GM23338 (cell line): Measurements from ENCODE around the gene DNA2. TPM values are rescaled to one million over a fixed set of nuclear protein-coding genes. Genes with fewer than 3 reads are reported as not detected.

Experiments
- ATAC-seq: fragments of 200-7000 bp; cut with Tn5 transposase; 3 replicates; pipeline ENCODE4 v1.9.1; 2020
- DNase-seq: peaks from one replicate; pipeline ENCODE4 v3.0.0-alpha.2; 2015; ENCODE audit warnings: low spot score
- H2AFZ ChIP-seq: fragments of 200-600 bp; sonication (generic); 2 replicates; pipeline ENCODE4 v1.8.0; 2016; ENCODE audit warnings: antibody characterized with exemption, mild to moderate bottlenecking, moderate library complexity
- H3F3A ChIP-seq: fragments of 200-600 bp; sonication (generic); replicated peaks from 2 replicates; pipeline ENCODE4 v1.8.0; 2017; ENCODE audit warnings: antibody characterized with exemption, mixed run types, low read depth
- H3K27ac ChIP-seq: fragments of 200-600 bp; sonication (generic); 2 replicates; pipeline ENCODE4 v1.6.1; 2016; ENCODE audit warnings: low read depth
- H3K27me3 ChIP-seq: fragments of 200-600 bp; sonication (generic); 2 replicates; pipeline ENCODE4 v1.8.0; 2016; ENCODE audit warnings: mild to moderate bottlenecking, mixed run types, moderate library complexity; ENCODE audit not compliant: insufficient read depth
- H3K36me3 ChIP-seq: fragments of 200-600 bp; sonication (generic); 2 replicates; pipeline ENCODE4 v1.8.0; 2016; ENCODE audit warnings: mild to moderate bottlenecking; ENCODE audit not compliant: insufficient read depth
- H3K4me1 ChIP-seq: fragments of 200-600 bp; sonication (generic); 2 replicates; pipeline ENCODE4 v1.8.0; 2016; ENCODE audit warnings: mild to moderate bottlenecking, moderate library complexity; ENCODE audit not compliant: insufficient read depth
- H3K4me2 ChIP-seq: fragments of 200-600 bp; sonication (generic); 2 replicates; pipeline ENCODE4 v1.7.1; 2017; ENCODE audit warnings: mixed run types
- H3K4me3 ChIP-seq: fragments of 200-600 bp; sonication (generic); 2 replicates; pipeline ENCODE4 v1.6.1; 2016; ENCODE audit warnings: mixed run types
- H3K79me2 ChIP-seq: fragments of 200-600 bp; sonication (generic); replicated peaks from 2 replicates; pipeline ENCODE4 v1.8.0; 2017; ENCODE audit warnings: mild to moderate bottlenecking; ENCODE audit not compliant: insufficient read depth
- H3K9me2 ChIP-seq: fragments of 200-600 bp; sonication (generic); 2 replicates; pipeline ENCODE4 v1.8.0; 2017; ENCODE audit not compliant: insufficient read depth
- H4K20me1 ChIP-seq: fragments of 200-600 bp; sonication (generic); replicated peaks from 2 replicates; pipeline ENCODE4 v1.8.0; 2017; ENCODE audit warnings: mild to moderate bottlenecking; ENCODE audit not compliant: insufficient read depth
- H3K27ac Mint-ChIP-seq: 2 replicates; pipeline ENCODE4 v1.8.0; 2020; ENCODE audit warnings: inconsistent platforms, mild to moderate bottlenecking, moderate library complexity, mixed read lengths
- H3K27me3 Mint-ChIP-seq: 3 replicates; pipeline ENCODE4 v1.8.0; 2022; ENCODE audit warnings: low read depth, mild to moderate bottlenecking, moderate library complexity, mixed read lengths, inconsistent platforms; ENCODE audit not compliant: insufficient read depth, poor library complexity
- H3K36me3 Mint-ChIP-seq: 3 replicates; pipeline ENCODE4 v1.8.0; 2021; ENCODE audit warnings: low read depth, mild to moderate bottlenecking, inconsistent platforms, moderate library complexity, mixed read lengths
- H3K4me1 Mint-ChIP-seq: 3 replicates; pipeline ENCODE4 v1.8.0; 2020; ENCODE audit warnings: mild to moderate bottlenecking, inconsistent platforms, mixed read lengths
- H3K4me3 Mint-ChIP-seq: 3 replicates; pipeline ENCODE4 v1.8.0; 2021; ENCODE audit warnings: moderate library complexity, mild to moderate bottlenecking, inconsistent platforms, mixed read lengths
- H3K9me3 Mint-ChIP-seq: 3 replicates; pipeline ENCODE4 v1.8.0; 2020; ENCODE audit warnings: moderate library complexity, mild to moderate bottlenecking, inconsistent platforms, mixed read lengths
- EZH2phosphoT487 ChIP-seq: fragments of 200-600 bp; sonication (generic); IDR thresholded peaks from one replicate; pipeline ENCODE4 v1.8.1; 2018; ENCODE audit warnings: antibody characterized with exemption; ENCODE audit not compliant: unreplicated experiment
- JUNB ChIP-seq: IDR thresholded peaks from one replicate; pipeline ENCODE4 v1.6.1; 2016; ENCODE audit warnings: antibody characterized with exemption; ENCODE audit not compliant: unreplicated experiment
- NANOG ChIP-seq: IDR thresholded peaks from 2 replicates; pipeline ENCODE4 v1.6.1; 2016; ENCODE audit warnings: antibody characterized with exemption, borderline replicate concordance
- POLR2AphosphoS5 ChIP-seq: IDR thresholded peaks from 2 replicates; pipeline ENCODE4 v1.6.1; 2016; ENCODE audit warnings: antibody characterized with exemption, low read depth
- STAT1 ChIP-seq: IDR thresholded peaks from one replicate; pipeline ENCODE4 v1.6.1; 2016; ENCODE audit warnings: antibody characterized with exemption; ENCODE audit not compliant: unreplicated experiment
- polyA plus RNA-seq: library from polyadenylated mRNA; unstranded; fragments of >200 nt; fragmentation: Nextera tagmentation; extraction: Ambion mirVana; gene quantifications from 2 replicates; pipeline ENCODE4 v1.2.1, GENCODE V29; 2016
- total RNA-seq: library from RNA; depleted of rRNA; stranded (reverse); fragments of >200 nt; shearing (Covaris generic); gene quantifications from 2 replicates; pipeline ENCODE4 v1.2.3, GENCODE V29; 2014
- TF ChIP-seq, protein P1 (sequence below): fragments of 250-450 bp; sonication (Bioruptor Pico); IDR thresholded peaks from 2 replicates; pipeline ENCODE4 v1.5.0; 2020; ENCODE audit warnings: mild to moderate bottlenecking, moderate library complexity
- TF ChIP-seq, protein P2 (sequence below), 2 experiments: fragments of 200-600 bp in 1 of 2; sonication (generic) in 1 of 2; conservative IDR thresholded peaks; 2 replicates each; pipeline versions ENCODE4 v1.5.1 to v1.6.1; 2016 to 2017; ENCODE audit warnings: antibody characterized with exemption in 2 of 2, low read depth in 2 of 2, mild to moderate bottlenecking in 2 of 2, moderate library complexity in 1 of 2

The DNA2 gene
- total and polyA plus RNA-seq, 2 experiments from 2014 or later: 25.6 to 49.3 TPM

DNA sequence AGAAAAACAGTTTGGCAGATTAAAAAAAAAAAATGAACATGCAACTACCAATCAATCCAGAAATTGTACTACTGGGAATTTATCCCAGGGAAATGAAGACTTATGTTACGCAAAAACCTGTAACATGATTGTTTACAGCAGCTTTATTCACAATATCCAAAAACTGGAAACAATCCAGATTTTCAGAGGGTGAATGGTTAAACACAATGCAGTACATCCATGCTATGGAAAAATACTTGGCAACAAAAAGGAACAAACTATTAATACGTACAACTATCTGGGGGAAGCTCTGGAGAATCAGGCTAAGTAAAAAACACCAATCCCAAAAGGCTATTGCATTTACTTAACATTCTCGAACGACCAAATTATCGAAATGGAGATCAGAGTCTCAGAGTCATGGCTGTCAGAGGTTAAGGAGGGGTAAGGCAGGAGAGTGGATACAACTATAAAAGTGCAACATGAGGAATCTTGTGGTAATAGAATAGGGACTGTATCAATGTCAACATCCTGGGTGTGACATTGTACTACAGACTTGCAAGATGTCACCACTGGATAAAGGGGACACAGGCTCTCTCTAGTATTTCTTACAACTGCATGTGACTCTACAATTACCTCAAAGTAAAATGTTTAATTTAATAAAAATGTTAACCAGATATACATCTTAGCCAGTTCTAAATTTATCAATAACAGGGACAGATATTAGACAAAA lies 43.2 kb downstream of the DNA2 start (continued):
- TF ChIP-seq, protein P1, sequence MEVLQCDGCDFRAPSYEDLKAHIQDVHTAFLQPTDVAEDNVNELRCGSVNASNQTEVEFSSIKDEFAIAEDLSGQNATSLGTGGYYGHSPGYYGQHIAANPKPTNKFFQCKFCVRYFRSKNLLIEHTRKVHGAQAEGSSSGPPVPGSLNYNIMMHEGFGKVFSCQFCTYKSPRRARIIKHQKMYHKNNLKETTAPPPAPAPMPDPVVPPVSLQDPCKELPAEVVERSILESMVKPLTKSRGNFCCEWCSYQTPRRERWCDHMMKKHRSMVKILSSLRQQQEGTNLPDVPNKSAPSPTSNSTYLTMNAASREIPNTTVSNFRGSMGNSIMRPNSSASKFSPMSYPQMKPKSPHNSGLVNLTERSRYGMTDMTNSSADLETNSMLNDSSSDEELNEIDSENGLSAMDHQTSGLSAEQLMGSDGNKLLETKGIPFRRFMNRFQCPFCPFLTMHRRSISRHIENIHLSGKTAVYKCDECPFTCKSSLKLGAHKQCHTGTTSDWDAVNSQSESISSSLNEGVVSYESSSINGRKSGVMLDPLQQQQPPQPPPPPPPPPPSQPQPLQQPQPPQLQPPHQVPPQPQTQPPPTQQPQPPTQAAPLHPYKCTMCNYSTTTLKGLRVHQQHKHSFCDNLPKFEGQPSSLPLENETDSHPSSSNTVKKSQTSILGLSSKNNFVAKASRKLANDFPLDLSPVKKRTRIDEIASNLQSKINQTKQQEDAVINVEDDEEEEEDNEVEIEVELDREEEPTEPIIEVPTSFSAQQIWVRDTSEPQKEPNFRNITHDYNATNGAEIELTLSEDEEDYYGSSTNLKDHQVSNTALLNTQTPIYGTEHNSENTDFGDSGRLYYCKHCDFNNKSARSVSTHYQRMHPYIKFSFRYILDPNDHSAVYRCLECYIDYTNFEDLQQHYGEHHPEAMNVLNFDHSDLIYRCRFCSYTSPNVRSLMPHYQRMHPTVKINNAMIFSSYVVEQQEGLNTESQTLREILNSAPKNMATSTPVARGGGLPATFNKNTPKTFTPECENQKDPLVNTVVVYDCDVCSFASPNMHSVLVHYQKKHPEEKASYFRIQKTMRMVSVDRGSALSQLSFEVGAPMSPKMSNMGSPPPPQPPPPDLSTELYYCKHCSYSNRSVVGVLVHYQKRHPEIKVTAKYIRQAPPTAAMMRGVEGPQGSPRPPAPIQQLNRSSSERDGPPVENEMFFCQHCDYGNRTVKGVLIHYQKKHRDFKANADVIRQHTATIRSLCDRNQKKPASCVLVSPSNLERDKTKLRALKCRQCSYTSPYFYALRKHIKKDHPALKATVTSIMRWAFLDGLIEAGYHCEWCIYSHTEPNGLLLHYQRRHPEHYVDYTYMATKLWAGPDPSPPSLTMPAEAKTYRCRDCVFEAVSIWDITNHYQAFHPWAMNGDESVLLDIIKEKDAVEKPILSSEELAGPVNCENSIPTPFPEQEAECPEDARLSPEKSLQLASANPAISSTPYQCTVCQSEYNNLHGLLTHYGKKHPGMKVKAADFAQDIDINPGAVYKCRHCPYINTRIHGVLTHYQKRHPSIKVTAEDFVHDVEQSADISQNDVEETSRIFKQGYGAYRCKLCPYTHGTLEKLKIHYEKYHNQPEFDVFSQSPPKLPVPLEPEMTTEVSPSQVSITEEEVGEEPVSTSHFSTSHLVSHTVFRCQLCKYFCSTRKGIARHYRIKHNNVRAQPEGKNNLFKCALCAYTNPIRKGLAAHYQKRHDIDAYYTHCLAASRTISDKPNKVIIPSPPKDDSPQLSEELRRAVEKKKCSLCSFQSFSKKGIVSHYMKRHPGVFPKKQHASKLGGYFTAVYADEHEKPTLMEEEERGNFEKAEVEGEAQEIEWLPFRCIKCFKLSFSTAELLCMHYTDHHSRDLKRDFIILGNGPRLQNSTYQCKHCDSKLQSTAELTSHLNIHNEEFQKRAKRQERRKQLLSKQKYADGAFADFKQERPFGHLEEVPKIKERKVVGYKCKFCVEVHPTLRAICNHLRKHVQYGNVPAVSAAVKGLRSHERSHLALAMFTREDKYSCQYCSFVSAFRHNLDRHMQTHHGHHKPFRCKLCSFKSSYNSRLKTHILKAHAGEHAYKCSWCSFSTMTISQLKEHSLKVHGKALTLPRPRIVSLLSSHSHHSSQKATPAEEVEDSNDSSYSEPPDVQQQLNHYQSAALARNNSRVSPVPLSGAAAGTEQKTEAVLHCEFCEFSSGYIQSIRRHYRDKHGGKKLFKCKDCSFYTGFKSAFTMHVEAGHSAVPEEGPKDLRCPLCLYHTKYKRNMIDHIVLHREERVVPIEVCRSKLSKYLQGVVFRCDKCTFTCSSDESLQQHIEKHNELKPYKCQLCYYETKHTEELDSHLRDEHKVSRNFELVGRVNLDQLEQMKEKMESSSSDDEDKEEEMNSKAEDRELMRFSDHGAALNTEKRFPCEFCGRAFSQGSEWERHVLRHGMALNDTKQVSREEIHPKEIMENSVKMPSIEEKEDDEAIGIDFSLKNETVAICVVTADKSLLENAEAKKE (CRISPR knock-in tag): no peak
- no peak for TF ChIP-seq NANOG

- Histone ChIP-seq H3K9me2 (no peaks in the 10 kb centered on the region), H3K4me1 (no peaks in the 10 kb centered on the region), H3F3A (0 out of 2 replicates have a peak, but pooled peaks cover 4% of the 10 kb centered on the region), H4K20me1 (peaks cover 6% of the 10 kb centered on the region), H3K4me2 (no peak overlapping the region), H3K27me3 (no peaks in the 10 kb centered on the region), H3K79me2 (no peaks in the 10 kb centered on the region), H3K36me3 (peaks cover 20% of the 10 kb centered on the region), H2AFZ (no peak overlapping the region), H3K4me3 (no peak overlapping the region), H3K27ac (no peak overlapping the region)
- ATAC-seq: no peak
- no peak for DNase-seq
- Mint-ChIP-seq H3K9me3 (no peaks in the 10 kb centered on the region; the same call in 1 of the 3 replicates), H3K36me3 (peaks cover 64% of the 10 kb centered on the region), H3K27me3 (peaks cover 4% of the 10 kb centered on the region), H3K27ac (no peak overlapping the region), H3K4me1 (no peaks in the 10 kb centered on the region), H3K4me3 (no peak overlapping the region)
- TF ChIP-seq JUNB (no peak), POLR2AphosphoS5 (no peak), EZH2phosphoT487 (no peak), STAT1 (no peak)
- TF ChIP-seq, protein P1 (CRISPR knock-in tag): no peak
- TF ChIP-seq, protein P2, sequence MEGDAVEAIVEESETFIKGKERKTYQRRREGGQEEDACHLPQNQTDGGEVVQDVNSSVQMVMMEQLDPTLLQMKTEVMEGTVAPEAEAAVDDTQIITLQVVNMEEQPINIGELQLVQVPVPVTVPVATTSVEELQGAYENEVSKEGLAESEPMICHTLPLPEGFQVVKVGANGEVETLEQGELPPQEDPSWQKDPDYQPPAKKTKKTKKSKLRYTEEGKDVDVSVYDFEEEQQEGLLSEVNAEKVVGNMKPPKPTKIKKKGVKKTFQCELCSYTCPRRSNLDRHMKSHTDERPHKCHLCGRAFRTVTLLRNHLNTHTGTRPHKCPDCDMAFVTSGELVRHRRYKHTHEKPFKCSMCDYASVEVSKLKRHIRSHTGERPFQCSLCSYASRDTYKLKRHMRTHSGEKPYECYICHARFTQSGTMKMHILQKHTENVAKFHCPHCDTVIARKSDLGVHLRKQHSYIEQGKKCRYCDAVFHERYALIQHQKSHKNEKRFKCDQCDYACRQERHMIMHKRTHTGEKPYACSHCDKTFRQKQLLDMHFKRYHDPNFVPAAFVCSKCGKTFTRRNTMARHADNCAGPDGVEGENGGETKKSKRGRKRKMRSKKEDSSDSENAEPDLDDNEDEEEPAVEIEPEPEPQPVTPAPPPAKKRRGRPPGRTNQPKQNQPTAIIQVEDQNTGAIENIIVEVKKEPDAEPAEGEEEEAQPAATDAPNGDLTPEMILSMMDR (conservative IDR thresholded peaks at IDR 0.05; ENCODE audit: low read depth in 2 of 2): no peak
These were observed 47.2 kb downstream of the DNA2 start for GRCh38 chr10:68424454-68425014.
